MM.1S (cell line): ENCODE results near the gene PRODH2.

Source experiments
- DNase-seq: peaks from one replicate; pipeline ENCODE4 v3.0.0-alpha.2; 2015
- H2AFZ ChIP-seq: fragments of 300-600 bp; sonication (generic); 2 replicates; pipeline ENCODE4 v1.6.0; 2016; ENCODE audit warnings: antibody characterized with exemption, low read length
- H3F3A ChIP-seq: fragments of 300-600 bp; sonication (generic); 2 replicates; pipeline ENCODE4 v1.6.1; 2016; ENCODE audit warnings: mild to moderate bottlenecking, antibody characterized with exemption, low read length, moderate library complexity, mixed read lengths; ENCODE audit not compliant: insufficient read depth
- H3K27ac ChIP-seq: fragments of 300-600 bp; sonication (generic); 2 replicates; pipeline ENCODE4 v1.5.1; 2016; ENCODE audit warnings: mild to moderate bottlenecking, low read length
- H3K27me3 ChIP-seq: fragments of 300-600 bp; sonication (generic); replicated peaks from 2 replicates; pipeline ENCODE4 v1.6.0; 2016; ENCODE audit warnings: low read length; ENCODE audit not compliant: insufficient read depth
- H3K36me3 ChIP-seq: fragments of 300-600 bp; sonication (generic); replicated peaks from 2 replicates; pipeline ENCODE4 v1.6.1; 2016; ENCODE audit warnings: mild to moderate bottlenecking, low read length, mixed read lengths; ENCODE audit not compliant: insufficient read depth
- H3K4me1 ChIP-seq: fragments of 300-600 bp; sonication (generic); 2 replicates; pipeline ENCODE4 v1.6.1; 2016; ENCODE audit warnings: low read length, mixed read lengths
- H3K4me2 ChIP-seq: fragments of 300-600 bp; sonication (generic); 2 replicates; pipeline ENCODE4 v1.6.0; 2016; ENCODE audit warnings: low read depth, low read length
- H3K4me3 ChIP-seq: fragments of 300-600 bp; sonication (generic); 2 replicates; pipeline ENCODE4 v1.5.1; 2016; ENCODE audit warnings: low read length, mixed read lengths
- H3K79me2 ChIP-seq: fragments of 300-600 bp; sonication (generic); 2 replicates; pipeline ENCODE4 v1.6.1; 2016; ENCODE audit warnings: mixed run types, low read length, mixed read lengths
- H3K9ac ChIP-seq: fragments of 300-600 bp; sonication (generic); 2 replicates; pipeline ENCODE4 v1.6.1; 2016; ENCODE audit warnings: low read length, mixed read lengths
- H3K9me2 ChIP-seq: fragments of 300-600 bp; sonication (generic); replicated peaks from 2 replicates; pipeline ENCODE4 v1.6.1; 2016; ENCODE audit warnings: mild to moderate bottlenecking, low read length, mixed read lengths; ENCODE audit not compliant: insufficient read depth
- H3K9me3 ChIP-seq: fragments of 300-600 bp; sonication (generic); replicated peaks from 2 replicates; pipeline ENCODE4 v1.6.1; 2016; ENCODE audit warnings: mild to moderate bottlenecking, low read length, mixed read lengths; ENCODE audit not compliant: insufficient read depth
- H4K20me1 ChIP-seq: fragments of 300-600 bp; sonication (generic); 2 replicates; pipeline ENCODE4 v1.6.1; 2016; ENCODE audit warnings: mild to moderate bottlenecking, low read length, moderate library complexity, mixed read lengths; ENCODE audit not compliant: insufficient read depth
- EZH2 ChIP-seq: fragments of 300-600 bp; sonication (generic); optimal IDR thresholded peaks from 2 replicates; pipeline ENCODE3; 2017; ENCODE audit warnings: low read depth, mild to moderate bottlenecking, antibody characterized with exemption, low read length, mixed read lengths
- EZH2phosphoT487 ChIP-seq: fragments of 300-600 bp; sonication (generic); IDR thresholded peaks from 2 replicates; pipeline ENCODE4 v1.6.1; 2018; ENCODE audit warnings: antibody characterized with exemption, low read length
- TF ChIP-seq, protein P1 (sequence below): fragments of 300-600 bp; sonication (generic); IDR thresholded peaks from 2 replicates; pipeline ENCODE4 v1.5.1; 2016; ENCODE audit warnings: antibody characterized with exemption, low read length, mixed read lengths

PRODH2 gene

DNA sequence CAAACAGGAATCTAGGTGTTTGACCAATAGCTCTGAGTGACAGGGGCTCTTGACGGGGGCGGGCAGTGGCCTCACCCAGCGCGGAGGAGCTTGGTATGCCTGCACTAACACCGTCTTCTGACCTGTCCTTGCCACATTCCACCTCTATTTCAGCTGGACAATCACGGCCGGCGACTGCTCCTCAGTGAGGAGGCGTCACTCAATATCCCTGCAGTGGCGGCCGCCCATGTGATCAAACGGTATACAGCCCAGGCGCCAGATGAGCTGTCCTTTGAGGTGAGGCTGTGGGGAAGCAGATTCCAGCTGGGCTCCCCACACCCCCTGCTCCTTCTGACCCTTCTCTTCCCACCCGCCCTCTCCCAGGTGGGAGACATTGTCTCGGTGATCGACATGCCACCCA, 32.6 kb downstream of the PRODH2 start:
- H4K20me1 ChIP-seq: no peaks in the 10 kb centered on the region
- DNase-seq: no peak
- H3K27ac ChIP-seq: no peak overlapping the region
- TF ChIP-seq EZH2phosphoT487 (no peak), EZH2 (no peak)
- TF ChIP-seq, protein P1, sequence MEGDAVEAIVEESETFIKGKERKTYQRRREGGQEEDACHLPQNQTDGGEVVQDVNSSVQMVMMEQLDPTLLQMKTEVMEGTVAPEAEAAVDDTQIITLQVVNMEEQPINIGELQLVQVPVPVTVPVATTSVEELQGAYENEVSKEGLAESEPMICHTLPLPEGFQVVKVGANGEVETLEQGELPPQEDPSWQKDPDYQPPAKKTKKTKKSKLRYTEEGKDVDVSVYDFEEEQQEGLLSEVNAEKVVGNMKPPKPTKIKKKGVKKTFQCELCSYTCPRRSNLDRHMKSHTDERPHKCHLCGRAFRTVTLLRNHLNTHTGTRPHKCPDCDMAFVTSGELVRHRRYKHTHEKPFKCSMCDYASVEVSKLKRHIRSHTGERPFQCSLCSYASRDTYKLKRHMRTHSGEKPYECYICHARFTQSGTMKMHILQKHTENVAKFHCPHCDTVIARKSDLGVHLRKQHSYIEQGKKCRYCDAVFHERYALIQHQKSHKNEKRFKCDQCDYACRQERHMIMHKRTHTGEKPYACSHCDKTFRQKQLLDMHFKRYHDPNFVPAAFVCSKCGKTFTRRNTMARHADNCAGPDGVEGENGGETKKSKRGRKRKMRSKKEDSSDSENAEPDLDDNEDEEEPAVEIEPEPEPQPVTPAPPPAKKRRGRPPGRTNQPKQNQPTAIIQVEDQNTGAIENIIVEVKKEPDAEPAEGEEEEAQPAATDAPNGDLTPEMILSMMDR: no peak
- peaks cover 7% of the 10 kb centered on the region for H3K4me1 ChIP-seq
- H3K4me2 ChIP-seq: no peak overlapping the region
- no peak overlapping the region for H3K9ac ChIP-seq
- no peaks in the 10 kb centered on the region for H3K27me3 ChIP-seq
- no peaks in the 10 kb centered on the region for H3K9me2 ChIP-seq
- H3K9me3 ChIP-seq: no peaks in the 10 kb centered on the region
- H3F3A ChIP-seq: no peaks in the 10 kb centered on the region
- H3K36me3 ChIP-seq: no peaks in the 10 kb centered on the region
- H3K79me2 ChIP-seq: peaks cover 13% of the 10 kb centered on the region
- H2AFZ ChIP-seq: no peak overlapping the region
- H3K4me3 ChIP-seq: no peak overlapping the region

DNA sequence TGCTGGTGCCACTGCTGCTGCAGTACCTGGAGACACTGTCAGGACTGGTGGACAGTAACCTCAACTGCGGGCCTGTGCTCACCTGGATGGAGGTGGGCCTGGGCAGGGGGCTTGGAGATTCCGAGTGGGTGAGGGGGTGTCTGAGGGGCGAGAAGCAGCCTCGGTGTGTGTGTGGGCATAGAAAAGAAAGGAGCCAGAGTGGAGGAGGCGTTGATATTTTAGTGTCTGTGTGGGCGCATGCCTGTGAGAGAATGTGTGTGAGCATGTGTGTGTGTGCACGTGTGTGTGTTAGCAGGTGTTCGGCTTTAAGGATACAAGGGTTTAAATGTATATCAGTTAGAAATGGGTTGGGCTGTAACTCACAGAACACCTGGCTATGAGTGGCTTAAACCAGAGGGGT, 33.6 kb downstream of the PRODH2 start:
- no peak for TF ChIP-seq EZH2phosphoT487
- Histone ChIP-seq H4K20me1 (no peaks in the 10 kb centered on the region), H3K27me3 (no peaks in the 10 kb centered on the region), H3K36me3 (no peaks in the 10 kb centered on the region), H2AFZ (no peak overlapping the region), H3K4me1 (peaks cover 12% of the 10 kb centered on the region), H3K4me3 (no peak overlapping the region), H3K9me3 (no peaks in the 10 kb centered on the region), H3K4me2 (no peak overlapping the region), H3K79me2 (peaks cover 13% of the 10 kb centered on the region), H3F3A (no peaks in the 10 kb centered on the region), H3K27ac (no peak overlapping the region), H3K9ac (no peak overlapping the region), H3K9me2 (no peaks in the 10 kb centered on the region)
- DNase-seq: no peak

DNA sequence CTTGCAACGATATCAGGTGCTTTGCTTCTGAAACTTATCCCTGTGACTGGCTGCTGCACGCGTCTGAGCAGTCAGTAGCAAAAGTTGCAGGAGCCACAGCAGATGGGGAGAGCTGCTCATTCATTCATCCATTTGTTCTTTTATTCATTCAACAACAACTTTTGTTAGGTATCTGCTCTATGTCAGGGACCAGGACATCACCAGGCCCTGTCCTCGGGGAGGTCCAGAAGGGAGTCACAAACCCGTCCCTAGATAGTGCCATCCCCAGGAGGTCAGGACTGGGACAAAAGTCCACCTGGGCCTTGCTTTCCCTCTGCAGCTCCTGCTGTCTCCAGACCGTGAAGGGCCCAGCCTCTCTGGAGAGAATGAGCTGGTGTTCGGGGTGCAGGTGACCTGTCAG, 34.7 kb downstream of the PRODH2 start:
- Histone ChIP-seq H3K79me2 (peaks cover 13% of the 10 kb centered on the region), H3K9me2 (no peaks in the 10 kb centered on the region), H3K4me3 (no peak overlapping the region), H3K9me3 (no peaks in the 10 kb centered on the region), H3K36me3 (no peaks in the 10 kb centered on the region), H3K27ac (no peak overlapping the region), H2AFZ (no peak overlapping the region), H3F3A (no peaks in the 10 kb centered on the region), H3K4me1 (peaks cover 12% of the 10 kb centered on the region), H3K9ac (no peak overlapping the region), H4K20me1 (no peaks in the 10 kb centered on the region), H3K4me2 (no peak overlapping the region), H3K27me3 (no peaks in the 10 kb centered on the region)
- TF ChIP-seq EZH2 (no peak), EZH2phosphoT487 (no peak)
- TF ChIP-seq, protein P1: no peak
- no peak for DNase-seq

DNA sequence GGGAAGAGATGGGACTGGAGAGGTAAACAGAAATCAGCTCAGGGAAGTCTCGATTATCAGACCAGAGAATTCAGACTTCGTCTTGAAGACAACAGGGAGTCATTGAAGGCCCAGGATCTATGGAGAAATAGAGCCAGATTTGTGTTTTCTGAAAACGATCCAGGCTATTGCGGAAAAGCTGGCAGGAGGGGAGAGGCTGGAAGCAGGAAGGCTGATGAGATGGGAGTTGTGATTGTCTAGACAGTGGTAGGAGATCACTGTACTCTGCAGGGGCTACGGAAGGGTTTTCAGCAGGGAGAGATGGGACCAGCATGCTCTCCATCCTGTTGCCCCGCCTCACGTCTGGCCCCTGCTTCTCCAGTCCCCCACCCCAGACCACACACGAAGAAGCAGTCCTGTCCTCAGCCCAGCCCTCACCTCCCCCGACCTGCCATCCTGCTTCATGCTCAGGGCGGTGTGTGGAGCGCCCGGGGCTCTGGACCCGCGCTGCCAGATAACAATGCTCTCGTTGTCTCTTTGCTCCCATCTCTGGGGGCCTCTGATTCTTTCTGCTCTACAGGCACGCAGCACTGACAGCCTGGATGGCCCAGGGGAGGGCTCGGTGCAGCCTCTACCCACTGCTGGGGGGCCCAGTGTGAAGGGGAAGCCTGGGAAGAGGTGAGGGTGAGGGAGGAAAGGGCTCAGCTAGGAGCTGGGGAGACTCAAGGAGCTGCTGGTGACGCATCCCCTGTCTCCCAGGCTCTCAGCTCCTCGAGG, 35.4 kb downstream of the PRODH2 start:
- Histone ChIP-seq H3K27ac (no peak overlapping the region), H3K36me3 (no peaks in the 10 kb centered on the region), H4K20me1 (no peaks in the 10 kb centered on the region), H3K4me1 (peaks cover 12% of the 10 kb centered on the region), H3K9me3 (no peaks in the 10 kb centered on the region), H3F3A (no peaks in the 10 kb centered on the region), H3K27me3 (no peaks in the 10 kb centered on the region), H2AFZ (no peak overlapping the region), H3K79me2 (peaks cover 13% of the 10 kb centered on the region), H3K9ac (no peak overlapping the region), H3K4me3 (no peak overlapping the region), H3K4me2 (no peak overlapping the region), H3K9me2 (no peaks in the 10 kb centered on the region)
- DNase-seq: no peak
- TF ChIP-seq, protein P1: no peak
